HEK293 (cell line): ENCODE results near the gene LONP2.

ENCODE experiments used
- MEIS1 ChIP-seq: sonication (generic); formaldehyde crosslinking; IDR thresholded peaks from 2 replicates; pipeline ENCODE4 v1.8.1; 2022; ENCODE audit warnings: missing genetic modification reagents, mild to moderate bottlenecking, borderline replicate concordance
- PRDM1 ChIP-seq: fragments of 450-650 bp; formaldehyde crosslinking; IDR thresholded peaks from 2 replicates; pipeline ENCODE4; 2016; ENCODE audit warnings: missing biosample characterization, missing genetic modification characterization
- REPIN1 ChIP-seq: fragments of 450-650 bp; formaldehyde crosslinking; IDR thresholded peaks from 2 replicates; pipeline ENCODE4 v1.5.1; 2017; ENCODE audit warnings: missing biosample characterization, missing genetic modification characterization, low read depth
- SP3 ChIP-seq: fragments of 450-650 bp; formaldehyde crosslinking; IDR thresholded peaks from 2 replicates; pipeline ENCODE4 v1.5.1; 2016; ENCODE audit warnings: missing biosample characterization, missing genetic modification characterization
- ZBTB1 ChIP-seq: fragments of 450-650 bp; formaldehyde crosslinking; IDR thresholded peaks from 2 replicates; pipeline ENCODE4 v1.5.1; 2016; ENCODE audit warnings: missing biosample characterization, missing genetic modification characterization
- ZEB2 ChIP-seq: fragments of 450-650 bp; formaldehyde crosslinking; IDR thresholded peaks from 2 replicates; pipeline ENCODE4 v1.5.1; 2016; ENCODE audit warnings: missing biosample characterization, missing genetic modification characterization
- ZNF112 ChIP-seq: fragments of 450-650 bp; formaldehyde crosslinking; IDR thresholded peaks from 2 replicates; pipeline ENCODE4 v1.5.0; 2017; ENCODE audit warnings: missing biosample characterization, missing genetic modification characterization
- ZNF114 ChIP-seq: fragments of 450-650 bp; formaldehyde crosslinking; IDR thresholded peaks from 2 replicates; pipeline ENCODE4 v1.5.0; 2017; ENCODE audit warnings: missing biosample characterization, missing genetic modification characterization
- ZNF133 ChIP-seq: fragments of 450-650 bp; formaldehyde crosslinking; IDR thresholded peaks from 2 replicates; pipeline ENCODE4 v1.5.1; 2016; ENCODE audit warnings: missing biosample characterization, missing genetic modification characterization
- ZNF140 ChIP-seq: fragments of 450-650 bp; formaldehyde crosslinking; IDR thresholded peaks from 2 replicates; pipeline ENCODE4 v1.5.1; 2016; ENCODE audit warnings: missing biosample characterization, missing genetic modification characterization
- ZNF169 ChIP-seq: fragments of 450-650 bp; formaldehyde crosslinking; IDR thresholded peaks from 2 replicates; pipeline ENCODE4 v1.5.1; 2016; ENCODE audit warnings: missing biosample characterization, missing genetic modification characterization
- ZNF223 ChIP-seq: fragments of 450-650 bp; formaldehyde crosslinking; IDR thresholded peaks from 2 replicates; pipeline ENCODE4 v1.5.1; 2016; ENCODE audit warnings: missing biosample characterization, missing genetic modification characterization
- ZNF362 ChIP-seq: fragments of 450-650 bp; formaldehyde crosslinking; IDR thresholded peaks from 2 replicates; pipeline ENCODE4 v1.5.1; 2016; ENCODE audit warnings: missing biosample characterization, missing genetic modification characterization
- ZNF394 ChIP-seq: fragments of 450-650 bp; formaldehyde crosslinking; IDR thresholded peaks from 2 replicates; pipeline ENCODE4 v1.5.1; 2016; ENCODE audit warnings: missing biosample characterization, missing genetic modification characterization, mild to moderate bottlenecking, moderate library complexity, borderline replicate concordance
- ZNF530 ChIP-seq: fragments of 450-650 bp; formaldehyde crosslinking; IDR thresholded peaks from 2 replicates; pipeline ENCODE4 v1.5.1; 2016; ENCODE audit warnings: low read depth, missing biosample characterization, missing genetic modification characterization
- ZNF600 ChIP-seq: fragments of 450-650 bp; formaldehyde crosslinking; IDR thresholded peaks from 2 replicates; pipeline ENCODE4 v1.5.1; 2016; ENCODE audit warnings: missing biosample characterization, missing genetic modification characterization
- ZNF639 ChIP-seq: fragments of 450-650 bp; formaldehyde crosslinking; IDR thresholded peaks from 2 replicates; pipeline ENCODE4 v1.5.1; 2016; ENCODE audit warnings: missing biosample characterization, missing genetic modification characterization
- ZNF645 ChIP-seq: fragments of 450-650 bp; formaldehyde crosslinking; IDR thresholded peaks from 2 replicates; pipeline ENCODE4; 2016; ENCODE audit warnings: missing biosample characterization, missing genetic modification characterization
- ZNF654 ChIP-seq: fragments of 450-650 bp; formaldehyde crosslinking; IDR thresholded peaks from 2 replicates; pipeline ENCODE4 v1.5.1; 2016; ENCODE audit warnings: low read depth, missing biosample characterization, missing genetic modification characterization
- ZNF664 ChIP-seq: fragments of 450-650 bp; formaldehyde crosslinking; IDR thresholded peaks from 2 replicates; pipeline ENCODE4 v1.5.1; 2016; ENCODE audit warnings: missing biosample characterization, missing genetic modification characterization
- ZNF677 ChIP-seq: fragments of 450-650 bp; IDR thresholded peaks from 2 replicates; pipeline ENCODE4 v1.5.0; 2018; ENCODE audit warnings: missing biosample characterization, mild to moderate bottlenecking, missing genetic modification characterization, moderate library complexity
- ZNF830 ChIP-seq: fragments of 450-650 bp; IDR thresholded peaks from 2 replicates; pipeline ENCODE4 v1.5.0; 2018; ENCODE audit warnings: missing biosample characterization, missing genetic modification characterization, low read depth, mild to moderate bottlenecking, moderate library complexity
- TF ChIP-seq, protein P1 (sequence below): fragments of 450-650 bp; formaldehyde crosslinking; optimal IDR thresholded peaks from 2 replicates; pipeline ENCODE3; 2016; ENCODE audit warnings: missing biosample characterization, mild to moderate bottlenecking, missing genetic modification characterization
- TF ChIP-seq, protein P2 (sequence below): fragments of 450-650 bp; IDR thresholded peaks from 2 replicates; pipeline ENCODE4 v1.5.1; 2018; ENCODE audit warnings: missing biosample characterization, mild to moderate bottlenecking, missing genetic modification characterization
- TF ChIP-seq, protein P3 (sequence below): fragments of 450-650 bp; formaldehyde crosslinking; IDR thresholded peaks from 2 replicates; pipeline ENCODE4 v1.5.1; 2017; ENCODE audit warnings: missing biosample characterization, missing genetic modification characterization
- TF ChIP-seq, protein P4 (sequence below): fragments of 450-650 bp; formaldehyde crosslinking; IDR thresholded peaks from 2 replicates; pipeline ENCODE4 v1.5.1; 2016; ENCODE audit warnings: missing biosample characterization, missing genetic modification characterization, low read depth
- TF ChIP-seq, protein P5 (sequence below): fragments of 450-650 bp; formaldehyde crosslinking; IDR thresholded peaks from 2 replicates; pipeline ENCODE4 v1.5.1; 2016; ENCODE audit warnings: missing biosample characterization, missing genetic modification characterization, low read depth

Gene LONP2

DNA sequence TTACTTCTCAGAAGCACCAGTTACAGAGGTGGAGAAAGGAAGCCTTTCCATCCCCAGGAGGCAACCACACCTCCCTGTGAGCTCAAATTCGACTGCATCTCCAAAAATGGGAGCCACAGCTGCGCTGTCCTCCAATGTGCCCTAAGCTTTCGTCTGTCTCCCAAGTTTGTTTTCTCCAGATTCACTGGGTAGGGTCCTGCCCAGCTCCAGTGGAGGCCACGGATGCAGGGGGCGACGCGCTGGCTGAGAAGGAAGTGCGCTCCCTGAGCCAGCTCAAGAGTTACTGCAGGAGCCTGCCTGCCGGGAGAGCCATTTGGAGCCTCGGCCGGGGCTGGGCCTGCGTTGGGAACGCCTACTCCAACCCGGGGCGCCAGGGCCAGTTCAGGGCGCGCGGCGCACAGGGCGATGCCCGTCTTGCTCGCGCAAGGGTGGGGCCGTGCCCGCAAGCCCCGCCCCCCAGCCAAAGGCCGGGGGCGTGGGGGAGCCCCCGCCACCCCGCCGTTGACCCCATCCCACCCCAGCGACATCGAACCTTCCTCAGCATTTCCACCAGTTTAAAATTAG is 121.6 kb downstream of the LONP2 start (continued):
- TF ChIP-seq REPIN1 (no peak), ZNF645 (tag by site-specific recombination) (no peak), ZNF169 (tag by site-specific recombination) (no peak), ZNF664 (tag by site-specific recombination) (no peak), ZNF830 (tag by site-specific recombination) (no peak), ZNF140 (tag by site-specific recombination) (no peak), MEIS1 (no peak), ZNF362 (tag by site-specific recombination) (no peak), ZNF112 (no peak), ZEB2 (no peak), PRDM1 (tag by site-specific recombination) (peak; percentile 42; the same call in 1 of the 2 replicates), ZNF530 (tag by site-specific recombination) (no peak), ZNF133 (tag by site-specific recombination) (no peak), ZNF654 (tag by site-specific recombination) (no peak), ZNF394 (tag by site-specific recombination) (no peak), ZBTB1 (tag by site-specific recombination) (no peak), ZNF677 (tag by site-specific recombination) (no peak), ZNF600 (peak; percentile 66; the same call in 1 of the 2 replicates), ZNF639 (no peak), ZNF114 (tag by site-specific recombination) (no peak), SP3 (tag by site-specific recombination) (peak; percentile 63), ZNF223 (tag by site-specific recombination) (no peak)
- TF ChIP-seq, protein P1, sequence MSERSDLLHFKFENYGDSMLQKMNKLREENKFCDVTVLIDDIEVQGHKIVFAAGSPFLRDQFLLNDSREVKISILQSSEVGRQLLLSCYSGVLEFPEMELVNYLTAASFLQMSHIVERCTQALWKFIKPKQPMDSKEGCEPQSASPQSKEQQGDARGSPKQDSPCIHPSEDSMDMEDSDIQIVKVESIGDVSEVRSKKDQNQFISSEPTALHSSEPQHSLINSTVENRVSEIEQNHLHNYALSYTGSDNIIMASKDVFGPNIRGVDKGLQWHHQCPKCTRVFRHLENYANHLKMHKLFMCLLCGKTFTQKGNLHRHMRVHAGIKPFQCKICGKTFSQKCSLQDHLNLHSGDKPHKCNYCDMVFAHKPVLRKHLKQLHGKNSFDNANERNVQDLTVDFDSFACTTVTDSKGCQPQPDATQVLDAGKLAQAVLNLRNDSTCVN (tag by site-specific recombination) = peak; percentile 71
- TF ChIP-seq, protein P2, sequence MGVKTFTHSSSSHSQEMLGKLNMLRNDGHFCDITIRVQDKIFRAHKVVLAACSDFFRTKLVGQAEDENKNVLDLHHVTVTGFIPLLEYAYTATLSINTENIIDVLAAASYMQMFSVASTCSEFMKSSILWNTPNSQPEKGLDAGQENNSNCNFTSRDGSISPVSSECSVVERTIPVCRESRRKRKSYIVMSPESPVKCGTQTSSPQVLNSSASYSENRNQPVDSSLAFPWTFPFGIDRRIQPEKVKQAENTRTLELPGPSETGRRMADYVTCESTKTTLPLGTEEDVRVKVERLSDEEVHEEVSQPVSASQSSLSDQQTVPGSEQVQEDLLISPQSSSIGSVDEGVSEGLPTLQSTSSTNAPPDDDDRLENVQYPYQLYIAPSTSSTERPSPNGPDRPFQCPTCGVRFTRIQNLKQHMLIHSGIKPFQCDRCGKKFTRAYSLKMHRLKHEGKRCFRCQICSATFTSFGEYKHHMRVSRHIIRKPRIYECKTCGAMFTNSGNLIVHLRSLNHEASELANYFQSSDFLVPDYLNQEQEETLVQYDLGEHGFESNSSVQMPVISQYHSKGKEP (tag by site-specific recombination) = no peak
- TF ChIP-seq, protein P3, sequence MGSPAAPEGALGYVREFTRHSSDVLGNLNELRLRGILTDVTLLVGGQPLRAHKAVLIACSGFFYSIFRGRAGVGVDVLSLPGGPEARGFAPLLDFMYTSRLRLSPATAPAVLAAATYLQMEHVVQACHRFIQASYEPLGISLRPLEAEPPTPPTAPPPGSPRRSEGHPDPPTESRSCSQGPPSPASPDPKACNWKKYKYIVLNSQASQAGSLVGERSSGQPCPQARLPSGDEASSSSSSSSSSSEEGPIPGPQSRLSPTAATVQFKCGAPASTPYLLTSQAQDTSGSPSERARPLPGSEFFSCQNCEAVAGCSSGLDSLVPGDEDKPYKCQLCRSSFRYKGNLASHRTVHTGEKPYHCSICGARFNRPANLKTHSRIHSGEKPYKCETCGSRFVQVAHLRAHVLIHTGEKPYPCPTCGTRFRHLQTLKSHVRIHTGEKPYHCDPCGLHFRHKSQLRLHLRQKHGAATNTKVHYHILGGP (tag by site-specific recombination) = no peak
- TF ChIP-seq, protein P4, sequence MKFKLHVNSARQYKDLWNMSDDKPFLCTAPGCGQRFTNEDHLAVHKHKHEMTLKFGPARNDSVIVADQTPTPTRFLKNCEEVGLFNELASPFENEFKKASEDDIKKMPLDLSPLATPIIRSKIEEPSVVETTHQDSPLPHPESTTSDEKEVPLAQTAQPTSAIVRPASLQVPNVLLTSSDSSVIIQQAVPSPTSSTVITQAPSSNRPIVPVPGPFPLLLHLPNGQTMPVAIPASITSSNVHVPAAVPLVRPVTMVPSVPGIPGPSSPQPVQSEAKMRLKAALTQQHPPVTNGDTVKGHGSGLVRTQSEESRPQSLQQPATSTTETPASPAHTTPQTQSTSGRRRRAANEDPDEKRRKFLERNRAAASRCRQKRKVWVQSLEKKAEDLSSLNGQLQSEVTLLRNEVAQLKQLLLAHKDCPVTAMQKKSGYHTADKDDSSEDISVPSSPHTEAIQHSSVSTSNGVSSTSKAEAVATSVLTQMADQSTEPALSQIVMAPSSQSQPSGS = no peak
- TF ChIP-seq, protein P5, sequence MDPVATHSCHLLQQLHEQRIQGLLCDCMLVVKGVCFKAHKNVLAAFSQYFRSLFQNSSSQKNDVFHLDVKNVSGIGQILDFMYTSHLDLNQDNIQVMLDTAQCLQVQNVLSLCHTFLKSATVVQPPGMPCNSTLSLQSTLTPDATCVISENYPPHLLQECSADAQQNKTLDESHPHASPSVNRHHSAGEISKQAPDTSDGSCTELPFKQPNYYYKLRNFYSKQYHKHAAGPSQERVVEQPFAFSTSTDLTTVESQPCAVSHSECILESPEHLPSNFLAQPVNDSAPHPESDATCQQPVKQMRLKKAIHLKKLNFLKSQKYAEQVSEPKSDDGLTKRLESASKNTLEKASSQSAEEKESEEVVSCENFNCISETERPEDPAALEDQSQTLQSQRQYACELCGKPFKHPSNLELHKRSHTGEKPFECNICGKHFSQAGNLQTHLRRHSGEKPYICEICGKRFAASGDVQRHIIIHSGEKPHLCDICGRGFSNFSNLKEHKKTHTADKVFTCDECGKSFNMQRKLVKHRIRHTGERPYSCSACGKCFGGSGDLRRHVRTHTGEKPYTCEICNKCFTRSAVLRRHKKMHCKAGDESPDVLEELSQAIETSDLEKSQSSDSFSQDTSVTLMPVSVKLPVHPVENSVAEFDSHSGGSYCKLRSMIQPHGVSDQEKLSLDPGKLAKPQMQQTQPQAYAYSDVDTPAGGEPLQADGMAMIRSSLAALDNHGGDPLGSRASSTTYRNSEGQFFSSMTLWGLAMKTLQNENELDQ = no peak
